HepG2 (cell line): ENCODE data around the gene GTPBP6. TPM values are rescaled to one million over a fixed set of nuclear protein-coding genes. Genes with fewer than 3 reads are reported as not detected.

Source experiments
- ARHGAP35 ChIP-seq: sonication (generic); formaldehyde crosslinking; IDR thresholded peaks from 2 replicates; pipeline ENCODE4 v1.9.0; 2022; ENCODE audit warnings: mild to moderate bottlenecking, inconsistent platforms, moderate library complexity, missing genetic modification reagents, borderline replicate concordance
- ATRX ChIP-seq: sonication (generic); formaldehyde crosslinking; IDR thresholded peaks from 2 replicates; pipeline ENCODE4 v1.4.0; 2020; ENCODE audit warnings: missing genetic modification reagents, borderline replicate concordance
- CEBPG ChIP-seq: IDR thresholded peaks from 2 replicates; pipeline ENCODE4 v1.6.1; 2016
- ELF1 ChIP-seq: sonication (generic); formaldehyde crosslinking; IDR thresholded peaks from 2 replicates; pipeline ENCODE4 v1.4.0; 2020; ENCODE audit warnings: missing genetic modification reagents
- FOXA1 ChIP-seq, 2 experiments: fragments of 450-650 bp in 1 of 2; sonication (generic) in 1 of 2; formaldehyde crosslinking in 1 of 2; IDR thresholded peaks; 2 replicates each; pipeline versions ENCODE4 v1.4.0 to v1.6.1; 2016 to 2020; ENCODE audit warnings: missing genetic modification reagents in 1 of 2
- FOXA3 ChIP-seq: IDR thresholded peaks from 2 replicates; pipeline ENCODE4 v1.6.1; 2016; ENCODE audit warnings: missing genetic modification reagents, missing compliant biosample characterization
- HNF4A ChIP-seq: sonication (generic); formaldehyde crosslinking; IDR thresholded peaks from 2 replicates; pipeline ENCODE4 v1.4.0; 2020; ENCODE audit warnings: missing genetic modification reagents
- MTA3 ChIP-seq: sonication (generic); formaldehyde crosslinking; IDR thresholded peaks from 2 replicates; pipeline ENCODE4 v1.4.0; 2020; ENCODE audit warnings: missing genetic modification reagents
- NR2F2 ChIP-seq: IDR thresholded peaks from 2 replicates; pipeline ENCODE4 v1.6.1; 2012; ENCODE audit warnings: low read depth, inconsistent platforms, borderline replicate concordance
- RARA ChIP-seq: IDR thresholded peaks from 2 replicates; pipeline ENCODE4 v1.6.1; 2016; ENCODE audit warnings: missing genetic modification reagents, missing compliant biosample characterization
- RBM39 ChIP-seq: fragments of 200-400 bp; formaldehyde crosslinking; IDR thresholded peaks from one replicate; pipeline ENCODE4 v1.6.1; 2018; ENCODE audit warnings: antibody characterized with exemption, mild to moderate bottlenecking, low read depth, low read length; ENCODE audit not compliant: poor library complexity, severe bottlenecking
- SP2 ChIP-seq: sonication (generic); formaldehyde crosslinking; IDR thresholded peaks from 2 replicates; pipeline ENCODE4 v1.5.1; 2020; ENCODE audit warnings: mild to moderate bottlenecking, missing genetic modification reagents
- ZBTB7A ChIP-seq: sonication (generic); formaldehyde crosslinking; IDR thresholded peaks from 2 replicates; pipeline ENCODE4 v1.8.0; 2022; ENCODE audit warnings: mild to moderate bottlenecking, missing genetic modification reagents
- ZNF101 ChIP-seq: sonication (generic); formaldehyde crosslinking; IDR thresholded peaks from 2 replicates; pipeline ENCODE4 v1.4.0; 2020; ENCODE audit warnings: mild to moderate bottlenecking, low read depth, missing genetic modification reagents, borderline replicate concordance
- ZNF773 ChIP-seq: sonication (generic); formaldehyde crosslinking; IDR thresholded peaks from 2 replicates; pipeline ENCODE4 v1.4.0; 2020; ENCODE audit warnings: missing genetic modification reagents, borderline replicate concordance
- ZNF780A ChIP-seq: sonication (generic); formaldehyde crosslinking; IDR thresholded peaks from 2 replicates; pipeline ENCODE4 v1.8.0; 2022; ENCODE audit warnings: mild to moderate bottlenecking, missing genetic modification reagents, moderate library complexity
- ZNF781 ChIP-seq: sonication (generic); formaldehyde crosslinking; IDR thresholded peaks from 2 replicates; pipeline ENCODE4 v1.5.1; 2020; ENCODE audit warnings: borderline replicate concordance, mild to moderate bottlenecking, missing genetic modification reagents; ENCODE audit errors: not compliant biosample characterization
- polyA plus RNA-seq, 8 experiments: library from polyadenylated mRNA; depleted of rRNA in 3 of 8; stranded (reverse) in 7 of 8; unstranded in 1 of 8; fragments of >200 nt; fragmentation: Illumina TruSeq in 4 of 8; extraction: Trizol in 4 of 8; gene quantifications; 2 replicates each; pipeline versions ENCODE4 v1.2.1 to v1.2.3, GENCODE V29; 2011 to 2016; ENCODE audit warnings: low read depth in 4 of 8, missing spikeins in 1 of 8, mixed read lengths in 1 of 8; ENCODE audit not compliant: insufficient read depth in 1 of 8
- total RNA-seq, 5 experiments: library from RNA; depleted of rRNA; stranded (reverse); fragments of >200 nt; fragmentation: Illumina TruSeq; extraction: Trizol; gene quantifications; 2 replicates each; pipeline ENCODE4 v1.2.3, GENCODE V29; 2016; ENCODE audit warnings: low read depth in 1 of 5
- TF ChIP-seq, protein P1 (sequence below): fragments of 450-650 bp; IDR thresholded peaks from 2 replicates; pipeline ENCODE4 v1.6.1; 2017; ENCODE audit warnings: mild to moderate bottlenecking
- TF ChIP-seq, protein P2 (sequence below): sonication (generic); formaldehyde crosslinking; IDR thresholded peaks from 2 replicates; pipeline ENCODE4 v1.8.0; 2022; ENCODE audit warnings: missing genetic modification reagents, mild to moderate bottlenecking, inconsistent platforms, borderline replicate concordance
- TF ChIP-seq, protein P3 (sequence below): IDR thresholded peaks from 2 replicates; pipeline ENCODE4 v1.6.1; 2016; ENCODE audit warnings: low read depth, missing genetic modification reagents, missing compliant biosample characterization

Gene GTPBP6
- total and polyA plus RNA-seq, 2 of the 13 experiments (the other 11 are each of a cell fraction or from before 2014, with no cell fraction given) = 20.2 to 39.6 TPM

DNA sequence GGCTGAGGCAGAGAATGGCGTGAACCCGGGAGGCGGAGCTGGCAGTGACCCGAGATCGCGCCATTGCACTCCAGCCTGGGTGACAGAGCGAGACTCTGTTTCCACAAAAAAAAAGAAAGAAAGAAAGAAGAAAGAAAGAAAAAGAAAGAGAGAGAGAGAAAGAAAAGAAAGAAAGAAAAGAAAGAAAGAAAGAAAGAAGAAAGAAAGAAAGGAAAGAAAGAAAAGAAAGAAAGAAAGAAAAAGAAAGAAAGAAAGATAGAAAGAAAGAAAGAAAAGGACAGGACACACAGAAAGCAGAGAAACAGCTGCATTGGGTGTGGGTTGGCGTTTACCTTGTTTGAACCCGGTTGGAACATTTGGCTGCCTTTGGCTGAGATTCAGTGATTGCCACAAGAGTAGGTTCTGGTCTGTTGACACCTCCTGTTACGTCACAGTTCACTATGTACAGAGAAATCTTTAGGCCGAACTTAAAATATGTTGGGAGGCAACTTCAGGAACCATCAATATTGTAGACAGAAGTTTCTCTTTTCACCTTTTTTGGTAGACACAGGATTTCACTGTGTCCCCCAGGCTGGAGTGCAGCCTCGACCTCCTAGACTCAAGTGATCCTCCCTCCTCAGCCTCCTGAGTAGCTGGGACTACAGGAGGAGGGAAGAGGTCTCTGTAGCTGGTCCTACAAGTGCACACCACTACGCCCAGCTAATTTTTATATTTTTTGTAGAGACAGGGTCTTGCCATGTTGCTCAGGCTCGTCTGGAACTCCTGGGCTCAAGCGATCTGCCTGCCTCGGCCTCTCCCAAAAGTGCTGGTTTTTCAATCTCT is 53.8 kb downstream of the GTPBP6 start (continued):
- TF ChIP-seq, protein P1, sequence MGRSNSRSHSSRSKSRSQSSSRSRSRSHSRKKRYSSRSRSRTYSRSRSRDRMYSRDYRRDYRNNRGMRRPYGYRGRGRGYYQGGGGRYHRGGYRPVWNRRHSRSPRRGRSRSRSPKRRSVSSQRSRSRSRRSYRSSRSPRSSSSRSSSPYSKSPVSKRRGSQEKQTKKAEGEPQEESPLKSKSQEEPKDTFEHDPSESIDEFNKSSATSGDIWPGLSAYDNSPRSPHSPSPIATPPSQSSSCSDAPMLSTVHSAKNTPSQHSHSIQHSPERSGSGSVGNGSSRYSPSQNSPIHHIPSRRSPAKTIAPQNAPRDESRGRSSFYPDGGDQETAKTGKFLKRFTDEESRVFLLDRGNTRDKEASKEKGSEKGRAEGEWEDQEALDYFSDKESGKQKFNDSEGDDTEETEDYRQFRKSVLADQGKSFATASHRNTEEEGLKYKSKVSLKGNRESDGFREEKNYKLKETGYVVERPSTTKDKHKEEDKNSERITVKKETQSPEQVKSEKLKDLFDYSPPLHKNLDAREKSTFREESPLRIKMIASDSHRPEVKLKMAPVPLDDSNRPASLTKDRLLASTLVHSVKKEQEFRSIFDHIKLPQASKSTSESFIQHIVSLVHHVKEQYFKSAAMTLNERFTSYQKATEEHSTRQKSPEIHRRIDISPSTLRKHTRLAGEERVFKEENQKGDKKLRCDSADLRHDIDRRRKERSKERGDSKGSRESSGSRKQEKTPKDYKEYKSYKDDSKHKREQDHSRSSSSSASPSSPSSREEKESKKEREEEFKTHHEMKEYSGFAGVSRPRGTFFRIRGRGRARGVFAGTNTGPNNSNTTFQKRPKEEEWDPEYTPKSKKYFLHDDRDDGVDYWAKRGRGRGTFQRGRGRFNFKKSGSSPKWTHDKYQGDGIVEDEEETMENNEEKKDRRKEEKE = no peak
- TF ChIP-seq ZNF781 (CRISPR knock-in tag) = no peak
- TF ChIP-seq ATRX (CRISPR knock-in tag) = no peak
- TF ChIP-seq ZNF773 (CRISPR knock-in tag) = no peak
- TF ChIP-seq SP2 (CRISPR knock-in tag) = no peak
- no peak for TF ChIP-seq ELF1 (CRISPR knock-in tag)
- TF ChIP-seq HNF4A = peak; percentile 25; the same call in 1 of the 2 replicates
- no peak for TF ChIP-seq RBM39
- no peak for TF ChIP-seq NR2F2
- no peak for TF ChIP-seq ZNF780A (CRISPR knock-in tag)
- TF ChIP-seq FOXA1 (IDR thresholded peaks at IDR 0.05) = no peak
- 0 out of 2 replicates have a peak, but pooled peaks have one; percentile 40 for TF ChIP-seq FOXA1 (CRISPR knock-in tag; IDR thresholded peaks at IDR 0.05)
- TF ChIP-seq FOXA3 (CRISPR knock-in tag) = peak; percentile 54
- TF ChIP-seq ARHGAP35 (CRISPR knock-in tag) = no peak
- no peak for TF ChIP-seq ZBTB7A
- TF ChIP-seq, protein P2, sequence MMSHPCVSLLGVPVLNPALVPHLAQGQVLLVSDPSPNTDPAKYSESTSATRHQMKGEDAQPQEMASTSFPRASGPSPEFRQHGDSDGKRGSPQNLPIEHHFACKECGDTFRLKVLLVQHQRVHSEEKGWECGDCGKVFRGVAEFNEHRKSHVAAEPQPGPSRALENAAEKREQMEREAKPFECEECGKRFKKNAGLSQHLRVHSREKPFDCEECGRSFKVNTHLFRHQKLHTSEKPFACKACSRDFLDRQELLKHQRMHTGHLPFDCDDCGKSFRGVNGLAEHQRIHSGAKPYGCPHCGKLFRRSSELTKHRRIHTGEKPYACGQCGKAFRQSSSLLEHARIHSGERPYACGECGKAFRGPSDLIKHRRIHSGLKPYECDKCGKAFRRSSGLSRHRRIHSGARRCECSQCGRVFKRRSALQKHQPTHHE = no peak
- TF ChIP-seq CEBPG = peak; percentile 64; the same call in 1 of the 2 replicates
- TF ChIP-seq MTA3 (CRISPR knock-in tag) = no peak
- TF ChIP-seq, protein P3, sequence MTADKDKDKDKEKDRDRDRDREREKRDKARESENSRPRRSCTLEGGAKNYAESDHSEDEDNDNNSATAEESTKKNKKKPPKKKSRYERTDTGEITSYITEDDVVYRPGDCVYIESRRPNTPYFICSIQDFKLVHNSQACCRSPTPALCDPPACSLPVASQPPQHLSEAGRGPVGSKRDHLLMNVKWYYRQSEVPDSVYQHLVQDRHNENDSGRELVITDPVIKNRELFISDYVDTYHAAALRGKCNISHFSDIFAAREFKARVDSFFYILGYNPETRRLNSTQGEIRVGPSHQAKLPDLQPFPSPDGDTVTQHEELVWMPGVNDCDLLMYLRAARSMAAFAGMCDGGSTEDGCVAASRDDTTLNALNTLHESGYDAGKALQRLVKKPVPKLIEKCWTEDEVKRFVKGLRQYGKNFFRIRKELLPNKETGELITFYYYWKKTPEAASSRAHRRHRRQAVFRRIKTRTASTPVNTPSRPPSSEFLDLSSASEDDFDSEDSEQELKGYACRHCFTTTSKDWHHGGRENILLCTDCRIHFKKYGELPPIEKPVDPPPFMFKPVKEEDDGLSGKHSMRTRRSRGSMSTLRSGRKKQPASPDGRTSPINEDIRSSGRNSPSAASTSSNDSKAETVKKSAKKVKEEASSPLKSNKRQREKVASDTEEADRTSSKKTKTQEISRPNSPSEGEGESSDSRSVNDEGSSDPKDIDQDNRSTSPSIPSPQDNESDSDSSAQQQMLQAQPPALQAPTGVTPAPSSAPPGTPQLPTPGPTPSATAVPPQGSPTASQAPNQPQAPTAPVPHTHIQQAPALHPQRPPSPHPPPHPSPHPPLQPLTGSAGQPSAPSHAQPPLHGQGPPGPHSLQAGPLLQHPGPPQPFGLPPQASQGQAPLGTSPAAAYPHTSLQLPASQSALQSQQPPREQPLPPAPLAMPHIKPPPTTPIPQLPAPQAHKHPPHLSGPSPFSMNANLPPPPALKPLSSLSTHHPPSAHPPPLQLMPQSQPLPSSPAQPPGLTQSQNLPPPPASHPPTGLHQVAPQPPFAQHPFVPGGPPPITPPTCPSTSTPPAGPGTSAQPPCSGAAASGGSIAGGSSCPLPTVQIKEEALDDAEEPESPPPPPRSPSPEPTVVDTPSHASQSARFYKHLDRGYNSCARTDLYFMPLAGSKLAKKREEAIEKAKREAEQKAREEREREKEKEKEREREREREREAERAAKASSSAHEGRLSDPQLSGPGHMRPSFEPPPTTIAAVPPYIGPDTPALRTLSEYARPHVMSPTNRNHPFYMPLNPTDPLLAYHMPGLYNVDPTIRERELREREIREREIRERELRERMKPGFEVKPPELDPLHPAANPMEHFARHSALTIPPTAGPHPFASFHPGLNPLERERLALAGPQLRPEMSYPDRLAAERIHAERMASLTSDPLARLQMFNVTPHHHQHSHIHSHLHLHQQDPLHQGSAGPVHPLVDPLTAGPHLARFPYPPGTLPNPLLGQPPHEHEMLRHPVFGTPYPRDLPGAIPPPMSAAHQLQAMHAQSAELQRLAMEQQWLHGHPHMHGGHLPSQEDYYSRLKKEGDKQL = no peak
- TF ChIP-seq ZNF101 (CRISPR knock-in tag) = no peak
- peak; percentile 37; the same call in 1 of the 2 replicates for TF ChIP-seq RARA (CRISPR knock-in tag)
